MG63 (cell line): Measurements from ENCODE around the gene ACOT7. TPM values are rescaled to one million over a fixed set of nuclear protein-coding genes. Genes with fewer than 3 reads are reported as not detected.

Source experiments
- DNase-seq: peaks from one replicate; pipeline ENCODE4 v3.0.0-alpha.2; 2020
- H3K27me3 ChIP-seq: fragments of 250-450 bp; sonication (Bioruptor Pico); 2 replicates; pipeline ENCODE4 v1.5.1; 2020; ENCODE audit warnings: mild to moderate bottlenecking, moderate library complexity
- H3K36me3 ChIP-seq: fragments of 250-450 bp; sonication (Bioruptor Pico); 2 replicates; pipeline ENCODE4 v1.5.1; 2020; ENCODE audit warnings: mild to moderate bottlenecking, moderate library complexity
- H3K4me3 ChIP-seq: fragments of 250-450 bp; sonication (Bioruptor Pico); 2 replicates; pipeline ENCODE4 v1.5.1; 2020; ENCODE audit warnings: mild to moderate bottlenecking, moderate library complexity
- H3K9me3 ChIP-seq: fragments of 250-450 bp; sonication (Bioruptor Pico); 2 replicates; pipeline ENCODE4 v1.5.1; 2020; ENCODE audit warnings: mild to moderate bottlenecking, moderate library complexity
- total RNA-seq: library from RNA; depleted of rRNA; stranded (reverse); fragments of >200 nt; shearing (Covaris generic); gene quantifications from 2 replicates; pipeline ENCODE4 v1.2.3, GENCODE V29; 2014; ENCODE audit warnings: low replicate concordance

Gene ACOT7
- total RNA-seq, 1 experiment from 2014 or later, result 91.4 TPM

DNA sequence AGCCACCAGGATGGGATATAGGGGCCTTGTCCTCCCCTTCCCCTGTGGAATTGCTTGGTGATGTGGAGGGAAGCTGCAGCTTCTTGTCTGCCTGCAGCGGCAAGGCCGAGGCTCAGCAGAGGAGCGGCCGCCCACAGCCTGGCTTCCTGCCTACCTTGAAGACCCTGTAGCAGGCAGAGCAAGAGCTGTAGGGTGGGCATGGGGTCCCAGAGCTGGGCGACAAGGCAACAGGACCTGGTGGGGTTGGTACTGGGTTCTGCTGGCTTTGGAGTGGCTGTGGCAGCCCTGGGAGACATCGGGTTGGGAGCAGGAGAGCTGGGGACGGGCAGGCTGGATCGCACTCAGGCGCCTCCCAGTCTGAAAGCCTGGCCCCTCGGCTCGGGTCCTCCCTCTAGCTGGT, 126.9 kb downstream of the ACOT7 start:
- H3K4me3 ChIP-seq, result no peak overlapping the region
- no peaks in the 10 kb centered on the region for H3K27me3 ChIP-seq
- H3K36me3 ChIP-seq, result peaks cover 3% of the 10 kb centered on the region; the same call in 1 of the 2 replicates
- H3K9me3 ChIP-seq, result no peaks in the 10 kb centered on the region
- no peak for DNase-seq

DNA sequence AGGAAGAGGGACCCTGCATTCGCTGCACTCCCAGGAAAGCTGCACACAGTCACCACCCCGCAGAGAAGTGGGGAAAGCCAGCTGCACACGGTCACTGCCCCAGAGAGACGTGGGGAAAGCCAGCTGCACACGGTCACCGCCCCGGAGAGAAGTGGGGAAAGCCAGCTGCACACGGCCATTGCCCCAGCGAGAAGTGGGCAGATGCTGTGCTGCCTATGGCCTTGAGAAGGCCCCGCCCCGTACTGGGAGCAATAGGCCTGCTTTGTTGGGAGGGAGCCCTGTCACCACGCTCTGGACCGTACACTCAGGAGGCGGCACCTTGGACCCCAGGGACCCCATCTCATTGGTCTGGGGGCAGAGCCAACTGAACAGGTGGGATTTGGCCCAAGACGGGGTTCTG, 128.4 kb downstream of the ACOT7 start:
- Histone ChIP-seq H3K27me3 (no peaks in the 10 kb centered on the region), H3K9me3 (no peaks in the 10 kb centered on the region), H3K4me3 (no peak overlapping the region), H3K36me3 (peaks cover 3% of the 10 kb centered on the region; the same call in 1 of the 2 replicates)
- no peak for DNase-seq

GRCh38 chr1:6263716-6264115, 129.9 kb downstream of the ACOT7 start:
- Histone ChIP-seq H3K9me3 (no peaks in the 10 kb centered on the region), H3K4me3 (no peak overlapping the region)
- DNase-seq, result peak; percentile 66

DNA sequence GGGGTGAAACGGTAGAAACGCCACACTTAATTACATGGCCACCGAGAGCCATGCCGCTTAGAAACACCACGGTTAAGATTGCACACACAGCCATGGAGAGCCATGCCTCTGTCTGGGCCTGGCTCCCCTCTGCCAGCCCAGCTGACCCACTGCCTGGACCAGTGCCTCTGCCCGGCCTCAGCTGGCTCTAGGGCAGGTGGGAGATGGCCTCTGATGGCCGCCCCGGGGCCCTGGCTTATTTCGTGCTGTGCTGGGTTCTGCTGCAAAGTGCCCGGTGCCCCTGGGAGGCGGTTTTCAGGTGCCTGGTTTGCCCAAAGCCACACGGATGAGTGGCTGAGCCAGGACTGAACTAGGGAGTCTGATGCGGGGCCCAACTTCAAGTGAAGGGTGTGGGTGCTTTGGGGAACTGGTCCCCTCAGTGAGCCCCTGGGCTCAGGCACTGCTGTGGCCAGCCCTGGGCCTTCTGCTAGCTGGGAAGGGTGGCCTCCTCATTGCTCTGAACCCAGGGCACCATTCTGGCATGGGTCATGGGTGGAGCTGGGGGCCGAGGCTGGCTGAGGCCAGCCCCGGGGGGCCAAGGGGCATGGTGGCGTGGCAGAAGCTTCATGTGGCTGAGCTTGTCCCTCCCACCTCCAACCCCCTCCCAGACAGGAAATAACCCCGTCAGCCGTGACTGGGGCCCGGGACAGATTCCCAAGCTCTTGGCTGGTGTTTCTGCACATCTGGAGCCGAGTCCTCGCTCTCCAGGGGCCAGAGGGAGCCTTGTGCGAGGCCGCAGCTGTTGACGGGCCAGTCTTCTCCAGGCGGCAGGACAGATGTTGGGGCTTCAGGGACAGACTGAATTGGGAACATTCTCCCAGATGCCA, 130.8 kb downstream of the ACOT7 start:
- Histone ChIP-seq H3K4me3 (no peak overlapping the region), H3K36me3 (peaks cover 3% of the 10 kb centered on the region; the same call in 1 of the 2 replicates), H3K9me3 (no peaks in the 10 kb centered on the region), H3K27me3 (no peaks in the 10 kb centered on the region)
- DNase-seq, result peak; percentile 90

More at GRCh38 chr1:6263716-6264115, 129.9 kb downstream of the ACOT7 start:
- H3K27me3 ChIP-seq, result no peaks in the 10 kb centered on the region
- peaks cover 3% of the 10 kb centered on the region; the same call in 1 of the 2 replicates for H3K36me3 ChIP-seq

DNA sequence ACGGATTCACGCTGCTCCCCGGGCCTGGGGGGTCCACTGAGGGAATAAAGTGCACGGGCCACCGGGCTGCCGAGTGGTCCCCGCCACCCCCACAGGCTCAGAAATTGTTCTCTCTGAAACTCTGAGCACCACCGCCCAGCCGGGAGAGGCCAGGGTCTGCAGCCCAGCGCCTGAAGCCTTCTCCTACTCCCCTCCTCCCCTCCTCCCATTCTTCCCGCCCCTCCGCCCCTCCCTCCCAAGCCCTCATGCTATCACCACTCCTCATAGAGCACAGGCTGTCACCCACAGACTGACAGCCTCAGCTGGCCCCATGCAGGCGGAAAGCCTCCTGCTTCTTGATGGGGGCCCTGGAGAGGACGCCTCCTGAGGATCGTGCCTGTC, 132.0 kb downstream of the ACOT7 start:
- Histone ChIP-seq H3K27me3 (no peaks in the 10 kb centered on the region), H3K9me3 (no peaks in the 10 kb centered on the region), H3K4me3 (no peak overlapping the region; the same call in 1 of the 2 replicates), H3K36me3 (peaks cover 3% of the 10 kb centered on the region; the same call in 1 of the 2 replicates)
- no peak for DNase-seq

- peak within 1 kb of the TSS; percentile 60 for H3K4me3 ChIP-seq
- H3K36me3 ChIP-seq, result peaks cover 3% of the 10 kb centered on the region; the same call in 1 of the 2 replicates
- peak; percentile 68 for DNase-seq
- no peaks in the 10 kb centered on the region for H3K27me3 ChIP-seq
- H3K9me3 ChIP-seq, result no peaks in the 10 kb centered on the region
These were observed 132.5 kb downstream of the ACOT7 start, which contains the start of gene GPR153 for GRCh38 chr1:6260961-6261614. Gene GPR153 (minus strand): TSS chr1:6261098. CDS start chr1:6254905, 6,193 bp downstream.

DNA sequence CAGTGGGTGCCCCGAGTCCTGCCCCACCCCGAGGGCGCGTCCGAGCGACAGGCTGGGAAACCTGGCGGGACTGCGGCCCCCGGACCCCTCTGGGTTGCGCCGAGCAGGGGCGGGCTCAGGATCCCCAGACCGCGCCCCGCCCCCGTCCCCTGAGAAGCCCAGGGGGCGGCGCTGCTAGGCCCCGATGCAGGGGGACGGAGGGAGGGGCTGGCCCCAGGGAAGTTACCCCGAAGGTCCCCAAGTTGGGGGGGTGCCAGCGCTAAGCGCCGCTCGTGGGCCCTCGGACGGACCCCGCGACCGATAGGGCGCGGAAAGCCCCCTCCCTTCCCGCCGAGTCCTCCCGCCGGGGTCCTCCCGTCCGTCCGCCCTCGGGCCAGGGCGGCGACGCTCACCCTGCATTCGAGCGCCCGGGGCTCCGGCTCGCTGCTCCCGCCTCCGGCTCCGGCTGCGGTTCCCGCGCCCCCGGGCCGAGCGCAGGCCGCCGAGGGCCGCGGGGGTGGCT, 133.1 kb downstream of the ACOT7 start:
- no peaks in the 10 kb centered on the region for H3K27me3 ChIP-seq
- no peaks in the 10 kb centered on the region for H3K9me3 ChIP-seq
- DNase-seq, result no peak
- peak overlapping the region; percentile 60 for H3K4me3 ChIP-seq
- peaks cover 3% of the 10 kb centered on the region; the same call in 1 of the 2 replicates for H3K36me3 ChIP-seq

DNA sequence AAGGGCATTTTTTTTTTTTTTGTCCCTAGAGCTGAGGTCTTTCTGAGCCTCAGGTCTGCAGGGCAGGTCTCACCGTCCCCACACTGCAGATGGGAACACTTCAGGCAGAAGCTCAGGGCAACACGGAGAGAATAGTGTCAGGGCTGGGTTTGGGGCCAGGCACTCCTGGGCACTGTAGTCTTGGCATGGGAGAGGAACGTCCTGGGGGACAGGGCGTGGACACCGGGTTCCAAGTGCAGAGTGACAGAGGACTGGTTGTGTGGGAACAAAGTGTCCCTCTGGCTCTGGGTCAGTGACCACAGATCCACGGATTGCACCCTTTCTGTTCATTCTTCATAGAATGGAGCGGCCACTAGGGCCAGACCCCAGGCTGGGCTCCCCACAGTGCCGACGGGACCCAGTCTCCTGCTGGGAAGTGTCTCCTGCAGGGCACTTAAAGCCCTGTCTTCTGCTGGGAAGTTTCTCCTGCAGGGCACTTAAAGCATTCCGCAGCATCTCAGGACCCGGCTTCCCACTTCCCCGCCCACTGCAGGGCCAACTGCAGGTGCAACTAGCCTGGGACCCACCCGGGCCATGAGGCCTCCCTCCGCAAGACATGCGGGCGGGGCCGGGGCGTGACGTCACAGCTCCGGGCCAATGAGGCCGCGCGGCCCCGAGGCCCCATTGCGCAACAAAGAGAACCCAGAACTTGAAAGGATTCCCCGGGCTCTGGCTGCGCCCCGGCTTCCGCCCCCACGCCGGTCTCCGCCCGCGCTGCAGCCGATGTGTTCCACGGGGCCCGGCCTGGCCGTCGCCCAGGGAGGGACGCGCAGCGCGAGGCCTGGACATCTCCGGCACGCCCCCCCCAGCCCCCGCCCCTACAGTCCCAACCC, 133.8 kb downstream of the ACOT7 start:
- Histone ChIP-seq H3K36me3 (peaks cover 3% of the 10 kb centered on the region; the same call in 1 of the 2 replicates), H3K27me3 (no peaks in the 10 kb centered on the region), H3K9me3 (no peaks in the 10 kb centered on the region), H3K4me3 (peak overlapping the region; percentile 60)
- peak; percentile 76 for DNase-seq

DNA sequence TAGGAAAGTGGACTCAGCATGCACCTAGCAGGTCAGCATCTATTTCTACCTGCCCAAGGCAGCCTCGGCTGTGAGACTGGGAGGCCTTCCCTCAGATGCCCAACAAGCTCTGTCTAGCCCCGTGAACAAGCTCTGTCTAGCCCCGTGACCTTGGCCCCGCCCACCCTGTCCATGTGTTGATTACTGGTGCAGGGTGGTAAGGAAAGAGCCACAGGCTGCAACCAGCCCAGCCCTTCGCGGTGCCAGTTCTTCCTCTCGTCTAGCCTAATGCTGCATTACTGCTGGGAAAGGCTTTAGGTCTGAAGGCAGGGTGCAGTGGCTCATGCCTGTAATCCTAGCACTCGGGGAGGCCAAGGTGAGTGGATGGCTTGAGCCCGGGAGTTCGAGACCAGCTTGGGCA, 134.9 kb downstream of the ACOT7 start:
- no peak for DNase-seq
- H3K27me3 ChIP-seq, result no peaks in the 10 kb centered on the region
- H3K4me3 ChIP-seq, result no peak overlapping the region
- peaks cover 3% of the 10 kb centered on the region; the same call in 1 of the 2 replicates for H3K36me3 ChIP-seq
- H3K9me3 ChIP-seq, result no peaks in the 10 kb centered on the region

DNA sequence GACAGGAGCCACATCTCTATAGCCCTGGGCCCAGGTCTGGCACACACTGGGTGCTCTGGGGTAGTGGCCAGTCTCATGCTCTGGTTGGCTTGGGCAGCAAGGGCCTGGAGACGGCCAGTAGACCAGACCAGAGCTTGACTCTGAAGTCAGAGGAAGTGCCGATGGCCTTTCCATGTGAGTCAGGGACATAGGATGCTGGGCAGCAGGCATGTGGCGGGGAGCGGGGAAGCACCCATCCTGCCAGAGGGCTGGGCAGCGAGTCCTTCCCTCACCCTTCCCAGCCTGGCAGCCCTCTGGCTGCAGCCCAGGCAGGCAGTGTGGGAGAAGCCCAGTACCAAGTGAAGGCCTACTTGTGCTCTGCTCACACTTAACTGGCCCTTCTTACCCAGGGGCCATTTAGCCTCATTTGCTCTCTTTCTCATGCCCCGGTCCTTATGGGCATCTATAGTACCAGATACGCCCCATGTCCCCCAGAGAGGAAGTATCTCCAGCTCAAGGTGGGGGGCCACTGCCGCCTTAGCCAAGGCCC, 136.0 kb downstream of the ACOT7 start:
- Histone ChIP-seq H3K4me3 (no peak overlapping the region), H3K36me3 (no peaks in the 10 kb centered on the region), H3K27me3 (no peaks in the 10 kb centered on the region), H3K9me3 (no peaks in the 10 kb centered on the region)
- DNase-seq, result no peak

- H3K36me3 ChIP-seq, result no peaks in the 10 kb centered on the region
- no peak overlapping the region for H3K4me3 ChIP-seq
- no peak for DNase-seq
- H3K27me3 ChIP-seq, result no peaks in the 10 kb centered on the region
- no peaks in the 10 kb centered on the region for H3K9me3 ChIP-seq
These were observed 136.9 kb downstream of the ACOT7 start for GRCh38 chr1:6256645-6257044.

DNA sequence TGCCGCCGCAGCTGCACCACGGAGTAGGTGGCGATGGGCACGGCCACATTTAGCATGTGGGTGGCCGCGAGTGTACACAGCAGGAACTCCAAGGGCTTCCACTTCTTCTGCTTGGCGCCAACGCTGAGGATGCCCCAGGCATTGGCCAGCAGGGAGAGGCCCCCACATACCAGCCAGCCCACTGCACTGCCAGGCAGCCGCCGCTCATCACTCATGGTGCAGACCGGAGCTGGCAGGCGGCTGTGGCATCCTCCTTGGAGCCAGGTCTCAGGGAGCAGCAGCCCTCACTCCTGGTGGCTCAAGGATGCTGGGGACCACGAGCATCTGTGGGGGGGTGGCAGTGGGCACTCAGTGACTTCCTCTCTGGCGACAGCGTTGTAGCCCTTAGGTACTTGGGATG, 138.9 kb downstream of the ACOT7 start:
- Histone ChIP-seq H3K4me3 (no peak overlapping the region), H3K9me3 (no peaks in the 10 kb centered on the region), H3K36me3 (no peaks in the 10 kb centered on the region), H3K27me3 (no peaks in the 10 kb centered on the region)
- DNase-seq, result no peak

DNA sequence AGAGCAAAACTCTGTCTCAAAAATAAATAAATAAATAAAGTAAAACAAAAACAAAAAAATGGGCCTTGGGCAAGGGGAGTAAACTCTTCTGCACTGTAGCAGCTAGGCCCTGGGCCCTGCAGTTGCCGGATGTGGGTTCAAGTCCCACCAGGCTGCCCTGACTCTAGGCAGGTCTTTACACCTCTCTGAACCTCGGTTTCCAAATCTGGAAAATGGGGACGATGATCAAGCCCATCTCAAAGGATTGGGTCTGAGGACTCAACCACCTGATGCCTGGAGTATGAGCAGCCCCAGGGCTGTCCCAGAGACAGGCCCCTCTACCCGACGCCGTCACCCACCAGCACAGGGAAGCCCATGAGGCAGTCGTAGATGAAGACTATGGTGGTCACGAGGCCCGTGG, 140.2 kb downstream of the ACOT7 start:
- Histone ChIP-seq H3K36me3 (no peaks in the 10 kb centered on the region), H3K27me3 (no peaks in the 10 kb centered on the region), H3K9me3 (no peaks in the 10 kb centered on the region), H3K4me3 (no peak overlapping the region)
- DNase-seq, result no peak

GRCh38 chr1:6252374-6252710, 141.2 kb downstream of the ACOT7 start:
- no peaks in the 10 kb centered on the region for H3K9me3 ChIP-seq
- H3K4me3 ChIP-seq, result no peak overlapping the region
- no peak for DNase-seq
- H3K36me3 ChIP-seq, result no peaks in the 10 kb centered on the region
- H3K27me3 ChIP-seq, result no peaks in the 10 kb centered on the region

GRCh38 chr1:6251681-6252373, 141.7 kb downstream of the ACOT7 start:
- Histone ChIP-seq H3K27me3 (no peaks in the 10 kb centered on the region), H3K36me3 (no peaks in the 10 kb centered on the region), H3K4me3 (no peak overlapping the region), H3K9me3 (no peaks in the 10 kb centered on the region)
- DNase-seq, result no peak

GRCh38 chr1:6251233-6251632, 142.3 kb downstream of the ACOT7 start:
- Histone ChIP-seq H3K4me3 (no peak overlapping the region), H3K27me3 (peaks cover 2% of the 10 kb centered on the region), H3K9me3 (no peaks in the 10 kb centered on the region), H3K36me3 (no peaks in the 10 kb centered on the region)
- DNase-seq, result no peak
